ENCODE measurements around the gene OR13J1. TPM values are rescaled to one million over a fixed set of nuclear protein-coding genes. Genes with fewer than 3 reads are reported as not detected.

The OR13J1 gene
- total and polyA plus RNA-seq, 4 donors: not detected

- H3K9ac ChIP-seq (ENCODE audit: low read depth in 1 of 2, low read length in 2 of 2): no peak overlapping the region
- H3K4me1 ChIP-seq (ENCODE audit: control insufficient read depth in 4 of 4, insufficient read depth in 4 of 4, low read length in 3 of 4): no peaks in the 10 kb centered on the region
- no peaks in the 10 kb centered on the region for H3K27me3 ChIP-seq (ENCODE audit: control insufficient read depth in 4 of 4, insufficient read depth in 4 of 4, low read length in 3 of 4)
- H3K36me3 ChIP-seq (ENCODE audit: control insufficient read depth in 4 of 4, insufficient read depth in 3 of 4, low read depth in 1 of 4, low read length in 3 of 4): no peaks in the 10 kb centered on the region
- H3K4me3 ChIP-seq (ENCODE audit: low read depth in 1 of 3, low read length in 3 of 3): no peak overlapping the region
- no peak for TF ChIP-seq HNF4A (conservative IDR thresholded peaks at IDR 0.05)
- TF ChIP-seq RAD21 (IDR thresholded peaks at IDR 0.05): no peak
- no peak for TF ChIP-seq MAX (IDR thresholded peaks at IDR 0.05)
- no peak for TF ChIP-seq HNF4G (IDR thresholded peaks at IDR 0.05)
- no peak for TF ChIP-seq RXRA (IDR thresholded peaks at IDR 0.05)
- no peak for TF ChIP-seq ZBTB33 (IDR thresholded peaks at IDR 0.05)
- no peak for TF ChIP-seq SP1 (IDR thresholded peaks at IDR 0.05)
- no peak for TF ChIP-seq GABPA (IDR thresholded peaks at IDR 0.05 in 1 of 2, conservative IDR thresholded peaks at IDR 0.05 in 1 of 2)
- no peak for TF ChIP-seq NR2F2 (IDR thresholded peaks at IDR 0.05)
- no peak for TF ChIP-seq TAF1 (conservative IDR thresholded peaks at IDR 0.05)
- no peak for TF ChIP-seq FOXA1 (IDR thresholded peaks at IDR 0.05)
- TF ChIP-seq JUND (IDR thresholded peaks at IDR 0.05): no peak
- TF ChIP-seq EGR1 (IDR thresholded peaks at IDR 0.05; ENCODE audit: low read depth in 2 of 2): no peak
- no peak for TF ChIP-seq REST (IDR thresholded peaks at IDR 0.05)
- 81% methylated on average over 3 of the region's 3 CpGs for WGBS
- no peak for DNase-seq (ENCODE audit: low spot score)
- H3K9me3 ChIP-seq (ENCODE audit: control insufficient read depth in 4 of 4, low read length in 3 of 4): no peaks in the 10 kb centered on the region
- no peak overlapping the region for H3K27ac ChIP-seq (ENCODE audit: low read depth in 1 of 2, low read length in 2 of 2)
These were observed 1.3 kb upstream of the OR13J1 start for GRCh38 chr9:35871545-35871944.

- Histone ChIP-seq H3K9me3 (ENCODE audit: control insufficient read depth in 4 of 4, low read length in 3 of 4) (no peaks in the 10 kb centered on the region), H3K27ac (ENCODE audit: low read depth in 1 of 2, low read length in 2 of 2) (no peak overlapping the region), H3K4me3 (ENCODE audit: low read depth in 1 of 3, low read length in 3 of 3) (no peak overlapping the region), H3K36me3 (ENCODE audit: control insufficient read depth in 4 of 4, insufficient read depth in 3 of 4, low read depth in 1 of 4, low read length in 3 of 4) (no peaks in the 10 kb centered on the region), H3K9ac (ENCODE audit: low read depth in 1 of 2, low read length in 2 of 2) (no peak overlapping the region), H3K4me1 (ENCODE audit: control insufficient read depth in 4 of 4, insufficient read depth in 4 of 4, low read length in 3 of 4) (no peaks in the 10 kb centered on the region), H3K27me3 (ENCODE audit: control insufficient read depth in 4 of 4, insufficient read depth in 4 of 4, low read length in 3 of 4) (no peaks in the 10 kb centered on the region)
- WGBS: 93% methylated on average over 19 of the region's 19 CpGs
- DNase-seq (ENCODE audit: low spot score): no peak
- TF ChIP-seq FOXA1 (IDR thresholded peaks at IDR 0.05): no peak
- no peak for TF ChIP-seq JUND (IDR thresholded peaks at IDR 0.05)
- no peak for TF ChIP-seq SP1 (IDR thresholded peaks at IDR 0.05)
- TF ChIP-seq ZBTB33 (IDR thresholded peaks at IDR 0.05): no peak
- no peak for TF ChIP-seq RAD21 (IDR thresholded peaks at IDR 0.05)
- TF ChIP-seq CTCF (IDR thresholded peaks at IDR 0.05; ENCODE audit: low read depth, low read length, missing input control): no peak
- TF ChIP-seq RXRA (IDR thresholded peaks at IDR 0.05): no peak
- TF ChIP-seq YY1 (IDR thresholded peaks at IDR 0.05): no peak
- no peak for TF ChIP-seq REST (IDR thresholded peaks at IDR 0.05)
- TF ChIP-seq ATF3 (IDR thresholded peaks at IDR 0.05): no peak
- no peak for TF ChIP-seq NR2F2 (IDR thresholded peaks at IDR 0.05)
- TF ChIP-seq TAF1 (conservative IDR thresholded peaks at IDR 0.05): no peak
- no peak for TF ChIP-seq HNF4G (IDR thresholded peaks at IDR 0.05)
- TF ChIP-seq MAX (IDR thresholded peaks at IDR 0.05): no peak
These were observed 482 bp downstream of the OR13J1 start for GRCh38 chr9:35869621-35870216.
